RWPE1 (cell line): ENCODE data around the gene RBMXL3.

Experiments
- CTCF ChIA-PET: fragments of 350-600 bp; sonication (Branson Sonifier 250); formaldehyde crosslinking; extraction: SDS; loops from one replicate; lab custom pipeline; 2021; lab: Yijun Ruan, JAX
- POLR2A ChIA-PET: fragments of 400-600 bp; formaldehyde crosslinking; extraction: SDS; loops from one replicate; lab custom pipeline; 2020; ENCODE audit warnings: antibody characterized with exemption; ENCODE audit not compliant: low non-redundant PET; lab: Yijun Ruan, JAX
- DNase-seq: peaks from one replicate; pipeline ENCODE4 v3.0.0; 2012; ENCODE audit warnings: low spot score
- H3K27ac ChIP-seq: fragments of 450-650 bp; 2 replicates; pipeline ENCODE4 v1.5.1; 2017
- TF ChIP-seq, protein P1 (sequence below): fragments of 450-650 bp; conservative IDR thresholded peaks from 2 replicates; pipeline ENCODE4 v1.5.1; 2017; ENCODE audit warnings: low read depth, mild to moderate bottlenecking

Gene RBMXL3

DNA sequence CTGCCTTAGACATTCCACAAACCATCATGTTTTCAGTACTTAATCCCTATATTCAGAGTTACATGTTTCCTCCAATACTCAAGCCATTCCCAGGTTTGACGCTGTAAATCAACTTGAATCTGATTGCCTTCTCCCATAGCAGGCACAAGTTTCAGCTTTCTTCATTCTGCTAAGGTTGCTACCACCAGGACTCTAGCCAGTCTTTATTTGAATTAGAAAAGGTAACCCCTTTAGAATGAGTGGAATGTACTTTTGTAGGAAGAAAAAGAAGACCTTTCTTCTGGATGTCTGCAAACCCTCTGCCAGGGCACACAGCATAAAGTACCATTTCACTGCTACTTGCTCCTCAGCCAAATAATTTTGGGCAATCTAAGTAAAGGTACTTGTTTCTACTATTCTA is 10.7 kb upstream of the RBMXL3 start:
- ChIA-PET POLR2A (no interaction called here), CTCF (no interaction called here)
- TF ChIP-seq, protein P1, sequence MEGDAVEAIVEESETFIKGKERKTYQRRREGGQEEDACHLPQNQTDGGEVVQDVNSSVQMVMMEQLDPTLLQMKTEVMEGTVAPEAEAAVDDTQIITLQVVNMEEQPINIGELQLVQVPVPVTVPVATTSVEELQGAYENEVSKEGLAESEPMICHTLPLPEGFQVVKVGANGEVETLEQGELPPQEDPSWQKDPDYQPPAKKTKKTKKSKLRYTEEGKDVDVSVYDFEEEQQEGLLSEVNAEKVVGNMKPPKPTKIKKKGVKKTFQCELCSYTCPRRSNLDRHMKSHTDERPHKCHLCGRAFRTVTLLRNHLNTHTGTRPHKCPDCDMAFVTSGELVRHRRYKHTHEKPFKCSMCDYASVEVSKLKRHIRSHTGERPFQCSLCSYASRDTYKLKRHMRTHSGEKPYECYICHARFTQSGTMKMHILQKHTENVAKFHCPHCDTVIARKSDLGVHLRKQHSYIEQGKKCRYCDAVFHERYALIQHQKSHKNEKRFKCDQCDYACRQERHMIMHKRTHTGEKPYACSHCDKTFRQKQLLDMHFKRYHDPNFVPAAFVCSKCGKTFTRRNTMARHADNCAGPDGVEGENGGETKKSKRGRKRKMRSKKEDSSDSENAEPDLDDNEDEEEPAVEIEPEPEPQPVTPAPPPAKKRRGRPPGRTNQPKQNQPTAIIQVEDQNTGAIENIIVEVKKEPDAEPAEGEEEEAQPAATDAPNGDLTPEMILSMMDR = no peak
- H3K27ac ChIP-seq = no peak overlapping the region
- no peak for DNase-seq

DNA sequence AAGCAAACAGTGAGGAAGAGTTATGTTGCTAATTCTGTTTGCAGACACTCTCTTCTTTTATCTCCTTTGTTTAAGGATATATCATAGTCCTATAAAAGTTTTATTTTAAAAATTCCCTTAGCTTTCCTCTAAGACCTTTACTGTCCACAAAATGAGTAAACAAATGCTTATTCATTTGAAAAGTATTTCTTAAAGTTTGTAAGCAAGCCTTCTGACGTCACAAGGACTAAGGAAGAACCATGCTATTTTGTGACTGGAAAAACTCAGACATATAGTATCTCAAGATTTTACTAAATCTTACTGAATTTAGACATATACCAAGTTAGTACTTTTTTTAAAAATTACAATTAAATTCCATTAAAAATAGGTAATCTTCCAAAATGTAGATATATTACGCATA is 5.2 kb upstream of the RBMXL3 start:
- TF ChIP-seq, protein P1 = no peak
- POLR2A ChIA-PET = no interaction called here
- CTCF ChIA-PET = no interaction called here
- no peak for DNase-seq
- H3K27ac ChIP-seq = no peak overlapping the region

DNA sequence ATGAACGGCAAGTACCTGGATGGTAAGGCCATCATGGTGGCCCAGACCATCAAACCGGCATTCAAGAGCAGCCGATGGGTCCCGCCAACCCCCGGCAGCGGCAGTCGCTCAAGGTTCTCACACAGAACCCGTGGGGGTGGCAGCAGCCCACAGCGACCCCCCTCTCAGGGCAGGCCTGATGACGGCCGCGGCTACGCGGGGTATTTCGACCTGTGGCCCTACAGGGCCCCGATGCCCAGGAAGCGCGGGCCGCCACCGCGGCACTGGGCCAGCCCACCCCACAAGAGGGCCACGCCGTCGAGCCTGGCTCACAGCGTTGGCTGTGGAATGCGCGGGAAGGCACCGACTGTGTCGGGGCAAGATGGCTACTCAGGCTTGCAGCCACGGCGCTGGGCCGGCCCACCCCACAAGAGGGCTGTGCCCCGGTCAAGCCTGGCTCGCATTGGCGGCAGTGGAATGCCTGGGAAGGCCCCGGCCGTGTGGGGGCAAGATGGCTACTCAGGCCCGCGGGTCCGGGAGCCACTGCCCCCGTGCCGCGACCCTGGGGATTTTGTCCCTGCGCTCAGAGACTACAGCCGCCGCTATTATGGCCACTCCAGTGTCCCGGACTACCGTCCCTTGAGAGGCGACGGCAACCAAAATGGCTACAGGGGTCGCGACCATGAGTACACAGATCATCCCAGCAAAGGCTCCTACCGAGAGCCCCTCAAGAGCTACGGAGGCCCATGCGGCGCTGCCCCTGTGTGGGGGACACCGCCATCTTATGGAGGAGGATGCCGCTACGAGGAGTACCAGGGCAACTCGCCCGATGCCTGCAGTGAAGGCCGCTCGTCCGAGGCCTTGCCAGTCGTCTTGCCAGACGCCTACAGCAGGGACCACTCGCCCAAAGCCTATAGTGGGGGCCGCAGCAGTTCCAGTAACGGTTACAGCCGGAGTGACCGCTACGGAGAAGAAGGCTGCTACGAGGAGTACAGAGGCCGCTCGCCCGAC is 731 bp downstream of the RBMXL3 start:
- no peak for DNase-seq
- TF ChIP-seq, protein P1 = no peak
- ChIA-PET CTCF (no interaction called here), POLR2A (no interaction called here)
- no peak overlapping the region for H3K27ac ChIP-seq

DNA sequence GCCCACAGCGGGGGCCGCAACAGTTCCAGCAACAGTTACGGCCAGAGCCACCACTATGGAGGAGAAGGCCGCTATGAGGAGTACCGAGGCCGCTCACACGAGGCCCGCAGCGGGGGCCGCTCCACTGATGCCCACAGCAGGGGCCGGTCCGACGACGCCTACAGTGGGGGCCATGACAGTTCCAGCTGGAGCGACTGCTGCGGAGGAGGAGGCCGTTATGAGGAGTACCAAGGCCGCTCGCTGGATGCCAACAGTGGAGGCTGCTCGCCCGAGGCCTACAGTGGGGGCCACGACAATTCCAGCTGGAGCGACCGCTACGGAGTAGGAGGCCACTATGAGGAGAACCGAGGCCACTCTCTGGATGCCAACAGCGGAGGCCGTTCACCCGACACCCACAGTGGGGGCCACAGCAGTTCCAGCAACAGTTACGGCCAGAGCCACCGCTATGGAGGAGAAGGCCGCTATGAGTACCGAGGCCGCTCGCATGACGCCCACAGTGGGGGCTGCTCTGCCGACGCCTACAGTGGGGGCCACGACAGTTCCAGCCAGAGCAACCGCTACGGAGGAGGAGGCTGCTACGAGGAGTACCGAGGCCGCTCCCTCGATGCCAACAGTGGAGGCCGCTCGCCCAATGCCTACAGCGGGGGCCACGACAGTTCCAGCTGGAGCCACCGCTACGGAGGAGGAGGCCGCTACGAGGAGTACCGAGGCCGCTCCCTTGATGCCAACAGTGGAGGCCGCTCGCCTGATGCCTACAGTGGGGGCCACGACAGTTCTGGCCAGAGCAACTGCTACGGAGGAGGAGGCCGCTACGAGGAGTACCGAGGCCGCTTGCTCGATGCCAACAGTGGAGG is 1.7 kb downstream of the RBMXL3 start:
- no peak overlapping the region for H3K27ac ChIP-seq
- ChIA-PET CTCF (no interaction called here), POLR2A (no interaction called here)
- DNase-seq = no peak
- TF ChIP-seq, protein P1 = no peak

DNA sequence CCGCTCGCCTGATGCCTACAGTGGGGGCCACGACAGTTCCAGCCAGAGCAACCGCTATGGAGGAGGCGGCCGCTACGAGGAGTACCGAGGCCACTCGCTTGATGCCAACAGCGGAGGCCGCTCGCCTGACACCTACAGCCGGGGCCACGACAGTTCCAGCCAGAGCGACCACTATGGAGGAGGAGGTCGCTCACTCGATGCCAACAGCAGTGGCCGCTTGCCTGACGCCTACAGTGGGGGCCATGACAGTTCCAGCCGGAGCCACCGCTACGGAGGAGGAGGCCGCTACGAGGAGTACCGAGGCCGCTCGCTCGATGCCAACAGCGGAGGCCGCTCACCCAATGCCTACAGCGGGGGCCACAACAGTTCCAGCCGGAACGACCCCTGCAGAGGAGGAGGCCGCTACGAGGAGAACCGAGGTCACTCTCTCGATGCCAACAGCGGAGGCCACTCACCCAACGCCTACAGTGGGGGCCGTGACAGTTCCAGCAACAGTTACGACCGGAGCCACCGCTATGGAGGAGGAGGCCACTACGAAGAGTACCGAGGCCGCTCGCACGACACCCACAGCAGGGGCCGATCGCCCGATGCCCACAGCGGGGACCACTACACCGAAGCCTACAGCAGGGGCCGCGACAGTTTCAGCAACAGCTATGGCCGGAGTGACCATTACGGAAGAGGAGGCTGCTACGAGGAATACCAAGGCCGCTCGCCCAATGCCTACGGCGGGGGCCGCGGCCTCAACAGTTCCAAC is 2.5 kb downstream of the RBMXL3 start:
- TF ChIP-seq, protein P1 = no peak
- DNase-seq = no peak
- ChIA-PET POLR2A (no interaction called here), CTCF (no interaction called here)
- H3K27ac ChIP-seq = no peak overlapping the region

DNA sequence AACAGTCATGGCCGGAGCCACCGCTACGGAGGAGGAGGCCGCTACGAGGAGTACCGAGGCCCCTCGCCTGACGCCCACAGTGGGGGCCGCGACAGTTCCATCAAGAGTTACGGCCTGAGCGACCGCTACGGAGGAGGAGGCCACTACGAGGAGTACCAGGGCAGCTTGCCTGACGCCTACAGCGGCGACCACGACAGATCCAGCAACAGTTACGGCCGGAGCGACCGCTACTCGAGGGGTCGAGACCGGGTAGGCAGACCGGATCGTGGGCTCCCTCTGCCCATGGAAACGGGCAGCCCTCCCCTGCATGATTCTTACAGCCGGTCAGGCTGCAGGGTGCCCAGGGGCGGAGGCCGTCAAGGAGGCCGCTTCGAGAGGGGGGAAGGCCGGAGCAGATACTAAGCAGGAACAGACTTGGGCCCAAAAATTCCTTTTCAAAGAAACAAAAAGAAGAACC is 3.1 kb downstream of the RBMXL3 start:
- no peak for DNase-seq
- TF ChIP-seq, protein P1 = no peak
- ChIA-PET CTCF (no interaction called here), POLR2A (no interaction called here)
- H3K27ac ChIP-seq = no peak overlapping the region
